Measurements from ENCODE around the gene SMYD4.
"Not testable (repeated sequence)": the region's sequence is repeated elsewhere in the genome, so short reads cannot be mapped to it uniquely, and the experiment has no call there.

The SMYD4 gene

GRCh38 chr17:1755252-1755826, 74.4 kb downstream of the SMYD4 start:
- no peak for DNase-seq (ENCODE audit: low spot score)

GRCh38 chr17:1754430-1755112, 75.1 kb downstream of the SMYD4 start:
- no peak for DNase-seq (ENCODE audit: low spot score)

- no peak for DNase-seq (ENCODE audit: low spot score)
These were observed 75.8 kb downstream of the SMYD4 start for GRCh38 chr17:1753767-1754429.

GRCh38 chr17:1752425-1753262, 77.1 kb downstream of the SMYD4 start:
- no peak for DNase-seq (ENCODE audit: low spot score)

GRCh38 chr17:1750628-1751027, 79.1 kb downstream of the SMYD4 start:
- DNase-seq (ENCODE audit: low spot score) = no peak

- no peak for DNase-seq (ENCODE audit: low spot score)
These were observed 82.6 kb downstream of the SMYD4 start for GRCh38 chr17:1746975-1747543.

- DNase-seq (ENCODE audit: low spot score) = no peak
These were observed 84.1 kb downstream of the SMYD4 start for GRCh38 chr17:1745513-1746020.

- DNase-seq (ENCODE audit: low spot score) = no peak
These were observed 84.9 kb downstream of the SMYD4 start for GRCh38 chr17:1744551-1745512.

- DNase-seq (ENCODE audit: low spot score) = no peak
These were observed 86.6 kb downstream of the SMYD4 start for GRCh38 chr17:1743088-1743439.

- no peak for DNase-seq (ENCODE audit: low spot score)
These were observed 87.2 kb downstream of the SMYD4 start, which contains the start of gene SERPINF2 for GRCh38 chr17:1742371-1743087. Gene SERPINF2 (plus strand): TSS chr17:1742871. CDS start chr17:1744996, 2,125 bp downstream.

- DNase-seq (ENCODE audit: low spot score) = not testable (repeated sequence)
These were observed 87.8 kb downstream of the SMYD4 start for GRCh38 chr17:1741899-1742298.

- DNase-seq (ENCODE audit: low spot score) = no peak
These were observed 92.0 kb downstream of the SMYD4 start for GRCh38 chr17:1737531-1738291.

- DNase-seq (ENCODE audit: low spot score) = no peak
These were observed 93.1 kb downstream of the SMYD4 start for GRCh38 chr17:1736348-1737281.

- DNase-seq (ENCODE audit: low spot score) = no peak
These were observed 93.8 kb downstream of the SMYD4 start for GRCh38 chr17:1735834-1736347.

- no peak for DNase-seq (ENCODE audit: low spot score)
These were observed 94.3 kb downstream of the SMYD4 start for GRCh38 chr17:1735418-1735817.

- no peak for DNase-seq (ENCODE audit: low spot score)
These were observed 95.9 kb downstream of the SMYD4 start for GRCh38 chr17:1733759-1734158.

- no peak for DNase-seq (ENCODE audit: low spot score)
These were observed 96.8 kb downstream of the SMYD4 start for GRCh38 chr17:1732833-1733321.

Measured in COLO829 (cell line).